ENCODE measurements around the gene PNKD. TPM values are rescaled to one million over a fixed set of nuclear protein-coding genes. Genes with fewer than 3 reads are reported as not detected.
A peak's percentile ranks its signal among the peaks of the same experiment; 100 is the strongest.

The PNKD gene
- total RNA-seq, 1 experiment from 2014 or later: 97.7 TPM

DNA sequence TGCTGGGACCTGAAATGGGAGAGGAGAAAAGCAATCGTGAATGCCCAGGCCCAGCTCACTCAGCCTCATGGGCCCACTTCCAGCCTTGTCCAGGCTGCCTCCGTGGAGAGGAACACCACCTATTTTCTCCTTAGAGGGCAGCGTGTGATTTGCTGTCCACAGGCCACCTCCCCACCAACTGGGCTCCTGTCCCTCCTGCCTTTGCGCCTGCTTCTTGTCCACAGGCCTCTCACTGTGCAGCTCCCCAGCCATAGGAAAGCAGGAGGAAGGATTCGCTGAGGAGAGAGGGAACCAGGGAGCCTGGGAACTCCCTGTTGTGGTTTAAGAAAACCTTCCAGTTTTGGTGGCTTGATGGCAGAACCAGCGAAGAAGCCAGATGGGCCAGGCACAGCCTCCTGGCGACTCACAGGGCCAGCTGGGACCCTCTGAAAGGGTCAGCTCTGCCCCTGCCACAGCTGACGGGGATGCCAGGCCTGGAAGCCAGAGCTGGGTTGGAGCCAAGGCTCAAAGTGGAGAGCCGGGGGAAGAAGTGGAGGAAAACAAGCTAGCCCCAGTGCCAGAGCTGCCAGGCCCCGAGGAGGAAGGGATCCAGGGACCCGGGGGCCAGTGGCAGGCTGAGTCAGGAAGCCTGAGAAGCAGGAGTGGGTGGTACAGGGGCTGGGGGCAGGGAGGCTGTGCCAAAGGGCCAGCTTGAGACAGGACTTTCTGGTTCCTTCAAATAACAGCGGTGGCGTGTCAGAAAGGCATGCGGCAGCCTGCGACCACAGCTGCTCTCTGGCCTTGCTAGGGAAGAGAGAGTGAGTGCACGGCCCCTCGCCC is 12.1 kb downstream of the PNKD start:
- intact Hi-C loops (cut with micrococcal nuclease): no loop called here
- no TSS peak for BruUV-seq (replicated peaks)
- TF ChIP-seq EZH2phosphoT487 (IDR thresholded peaks at IDR 0.05; ENCODE audit: borderline replicate concordance, low read length): no peak
- TF ChIP-seq, protein P1, sequence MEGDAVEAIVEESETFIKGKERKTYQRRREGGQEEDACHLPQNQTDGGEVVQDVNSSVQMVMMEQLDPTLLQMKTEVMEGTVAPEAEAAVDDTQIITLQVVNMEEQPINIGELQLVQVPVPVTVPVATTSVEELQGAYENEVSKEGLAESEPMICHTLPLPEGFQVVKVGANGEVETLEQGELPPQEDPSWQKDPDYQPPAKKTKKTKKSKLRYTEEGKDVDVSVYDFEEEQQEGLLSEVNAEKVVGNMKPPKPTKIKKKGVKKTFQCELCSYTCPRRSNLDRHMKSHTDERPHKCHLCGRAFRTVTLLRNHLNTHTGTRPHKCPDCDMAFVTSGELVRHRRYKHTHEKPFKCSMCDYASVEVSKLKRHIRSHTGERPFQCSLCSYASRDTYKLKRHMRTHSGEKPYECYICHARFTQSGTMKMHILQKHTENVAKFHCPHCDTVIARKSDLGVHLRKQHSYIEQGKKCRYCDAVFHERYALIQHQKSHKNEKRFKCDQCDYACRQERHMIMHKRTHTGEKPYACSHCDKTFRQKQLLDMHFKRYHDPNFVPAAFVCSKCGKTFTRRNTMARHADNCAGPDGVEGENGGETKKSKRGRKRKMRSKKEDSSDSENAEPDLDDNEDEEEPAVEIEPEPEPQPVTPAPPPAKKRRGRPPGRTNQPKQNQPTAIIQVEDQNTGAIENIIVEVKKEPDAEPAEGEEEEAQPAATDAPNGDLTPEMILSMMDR (conservative IDR thresholded peaks at IDR 0.05; ENCODE audit: low read depth, low read length): no peak
- H4K20me1 ChIP-seq (ENCODE audit: low read length): no peaks in the 10 kb centered on the region
- H3K4me3 ChIP-seq (ENCODE audit: low read length): peak overlapping the region; percentile 19; the same call in 1 of the 2 replicates
- DNase-seq: peak; percentile 96
- peaks cover 61% of the 10 kb centered on the region for H3K4me1 ChIP-seq (ENCODE audit: insufficient read depth, low read length)
- H3K27me3 ChIP-seq (ENCODE audit: low read length): no peaks in the 10 kb centered on the region
- POLR2A ChIA-PET (ENCODE audit: unreplicated experiment): no interaction called here
- H3K36me3 ChIP-seq (ENCODE audit: low read depth, low read length): peaks cover 5% of the 10 kb centered on the region; the same call in 1 of the 2 replicates
- no peaks in the 10 kb centered on the region for H3K9me3 ChIP-seq (ENCODE audit: low read length)
- peak; percentile 9 for ATAC-seq
- CTCF ChIA-PET: interaction anchor here (1.2 kb wide), 1 partner anchor 9 kb away, joined by 5 read pairs; no protein-coding TSS in a partner anchor
- H2AFZ ChIP-seq (ENCODE audit: low read length): no peak overlapping the region
- peaks cover 23% of the 10 kb centered on the region for H3K79me2 ChIP-seq (ENCODE audit: low read length)
- peak overlapping the region; percentile 98 for H3K27ac ChIP-seq (ENCODE audit: low read length)
- H3F3A ChIP-seq (ENCODE audit: low read length, unreplicated experiment): peaks cover 6% of the 10 kb centered on the region
- peak overlapping the region; percentile 79 for H3K9ac ChIP-seq (ENCODE audit: low read length)
- peak overlapping the region; percentile 85 for H3K4me2 ChIP-seq (ENCODE audit: low read length)
- no peaks in the 10 kb centered on the region for H3K9me2 ChIP-seq (replicated peaks; ENCODE audit: low read length)

DNA sequence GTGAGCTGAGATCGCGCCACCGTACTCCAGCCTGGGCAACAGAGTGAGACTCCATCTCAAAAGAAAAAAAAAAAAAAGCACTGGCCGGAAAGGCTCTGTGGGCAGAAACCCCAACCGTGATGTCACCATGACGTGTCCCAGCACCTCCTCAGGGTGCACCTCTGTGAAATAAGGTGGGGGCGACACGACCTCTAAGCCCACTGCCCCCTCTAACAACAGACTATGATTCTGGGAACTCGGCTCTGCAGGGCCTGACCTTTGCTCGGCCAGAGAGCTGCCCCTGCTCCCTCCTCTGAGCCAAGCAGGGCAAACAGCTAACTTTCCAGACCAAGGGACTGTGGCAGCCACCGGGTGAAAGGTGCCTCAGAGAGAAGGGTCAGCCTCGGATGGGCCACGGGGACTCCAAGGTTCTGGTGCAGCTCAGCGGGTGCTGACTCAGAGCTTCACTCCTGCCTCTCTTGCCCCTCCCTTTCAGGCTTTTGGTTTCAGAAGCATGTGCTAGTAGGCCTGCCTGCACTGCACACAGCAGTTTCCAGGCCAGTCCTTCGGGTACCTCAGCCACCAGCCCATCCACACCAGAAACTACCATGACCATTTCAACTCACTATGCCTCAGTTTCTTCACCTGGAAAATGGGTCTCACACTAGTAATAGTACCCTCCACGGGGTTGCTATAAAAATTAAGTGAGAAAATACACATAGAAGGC is 13.9 kb downstream of the PNKD start:
- DNase-seq: peak; percentile 89

More for the DNA sequence above, 13.9 kb downstream of the PNKD start:
- Histone ChIP-seq H3K79me2 (ENCODE audit: low read length) (peaks cover 31% of the 10 kb centered on the region), H3K9ac (ENCODE audit: low read length) (peak overlapping the region; percentile 79), H3K9me3 (ENCODE audit: low read length) (no peaks in the 10 kb centered on the region), H3K4me2 (ENCODE audit: low read length) (peak overlapping the region; percentile 85), H3K27ac (ENCODE audit: low read length) (peak overlapping the region; percentile 98), H3K36me3 (ENCODE audit: low read depth, low read length) (0 out of 2 replicates have a peak, but pooled peaks cover 2% of the 10 kb centered on the region), H3F3A (ENCODE audit: low read length, unreplicated experiment) (peaks cover 6% of the 10 kb centered on the region), H3K9me2 (replicated peaks; ENCODE audit: low read length) (no peaks in the 10 kb centered on the region), H2AFZ (ENCODE audit: low read length) (peak overlapping the region; percentile 71), H3K27me3 (ENCODE audit: low read length) (no peaks in the 10 kb centered on the region), H4K20me1 (ENCODE audit: low read length) (no peaks in the 10 kb centered on the region), H3K4me1 (ENCODE audit: insufficient read depth, low read length) (peaks cover 74% of the 10 kb centered on the region), H3K4me3 (ENCODE audit: low read length) (peak overlapping the region; percentile 45; the same call in 1 of the 2 replicates)
- intact Hi-C loops (cut with micrococcal nuclease): no loop called here
- CTCF ChIA-PET: interaction anchor here (1.2 kb wide), 1 partner anchor 11 kb away, joined by 7 read pairs; no protein-coding TSS in a partner anchor
- BruUV-seq (replicated peaks): no TSS peak
- peak; percentile 50 for ATAC-seq
- TF ChIP-seq, protein P1 (conservative IDR thresholded peaks at IDR 0.05; ENCODE audit: low read depth, low read length): no peak
- TF ChIP-seq EZH2phosphoT487 (IDR thresholded peaks at IDR 0.05; ENCODE audit: borderline replicate concordance, low read length) (no peak), EZH2 (IDR thresholded peaks at IDR 0.05; ENCODE audit: low read length, unreplicated experiment) (no peak)
- POLR2A ChIA-PET (ENCODE audit: unreplicated experiment): no interaction called here
